SK-N-SH treated with all-trans-retinoic acid at 6 μM for 48 hours (cell line): ENCODE data around the gene OXSR1.

ENCODE experiments used
- CREB5 ChIP-seq: fragments of 250-450 bp; sonication (Bioruptor Pico); IDR thresholded peaks from 2 replicates; pipeline ENCODE4 v1.5.1; 2020; ENCODE audit warnings: low read depth, mild to moderate bottlenecking, moderate library complexity
- GLIS3 ChIP-seq: fragments of 250-450 bp; sonication (Bioruptor Pico); IDR thresholded peaks from 2 replicates; pipeline ENCODE4 v1.5.0; 2020; ENCODE audit warnings: mild to moderate bottlenecking, moderate library complexity
- RARB ChIP-seq: fragments of 250-450 bp; sonication (Bioruptor Pico); IDR thresholded peaks from 2 replicates; pipeline ENCODE4 v1.8.0; 2021; ENCODE audit warnings: mild to moderate bottlenecking, moderate library complexity
- SNAI2 ChIP-seq: fragments of 250-450 bp; sonication (Bioruptor Pico); IDR thresholded peaks from 2 replicates; pipeline ENCODE4 v1.5.0; 2020; ENCODE audit warnings: mild to moderate bottlenecking, moderate library complexity
- ZNF70 ChIP-seq: fragments of 450-650 bp; formaldehyde crosslinking; IDR thresholded peaks from 2 replicates; pipeline ENCODE4 v1.5.0; 2020; ENCODE audit warnings: mild to moderate bottlenecking, moderate library complexity

- no peak for TF ChIP-seq CREB5
- TF ChIP-seq ZNF70 (CRISPR knock-in tag): no peak
- no peak for TF ChIP-seq GLIS3
- no peak for TF ChIP-seq SNAI2
- TF ChIP-seq RARB (CRISPR knock-in tag): no peak
Measured at GRCh38 chr3:38247366-38248035, 82.2 kb downstream of the OXSR1 start.
